ENCODE measurements around the gene PLCD3.

GRCh38 chr17:45108595-45109521 is 23.5 kb downstream of the PLCD3 start:
- TF ChIP-seq CTCF (IDR thresholded peaks at IDR 0.05) (no peak), POLR2A (IDR thresholded peaks at IDR 0.05) (no peak), EP300 (IDR thresholded peaks at IDR 0.05) (no peak)

Measured in suprapubic skin (tissue), 3 donors.